Activated CD8-positive, alpha-beta memory T cell treated with anti-CD3 and anti-CD28 coated beads, Interleukin-2, amount 50 U/mL, for 48 hours (primary cell): ENCODE results near the gene RNF224.
"Not testable (repeated sequence)": the region's sequence is repeated elsewhere in the genome, so short reads cannot be mapped to it uniquely, and the experiment has no call there.

Experiments
- DNase-seq: peaks from one replicate; pipeline ENCODE4 v3.0.0-alpha.2; 2020

RNF224 gene

GRCh38 chr9:137228968-137229896 is 1.9 kb downstream of the RNF224 start:
- no peak for DNase-seq

DNA sequence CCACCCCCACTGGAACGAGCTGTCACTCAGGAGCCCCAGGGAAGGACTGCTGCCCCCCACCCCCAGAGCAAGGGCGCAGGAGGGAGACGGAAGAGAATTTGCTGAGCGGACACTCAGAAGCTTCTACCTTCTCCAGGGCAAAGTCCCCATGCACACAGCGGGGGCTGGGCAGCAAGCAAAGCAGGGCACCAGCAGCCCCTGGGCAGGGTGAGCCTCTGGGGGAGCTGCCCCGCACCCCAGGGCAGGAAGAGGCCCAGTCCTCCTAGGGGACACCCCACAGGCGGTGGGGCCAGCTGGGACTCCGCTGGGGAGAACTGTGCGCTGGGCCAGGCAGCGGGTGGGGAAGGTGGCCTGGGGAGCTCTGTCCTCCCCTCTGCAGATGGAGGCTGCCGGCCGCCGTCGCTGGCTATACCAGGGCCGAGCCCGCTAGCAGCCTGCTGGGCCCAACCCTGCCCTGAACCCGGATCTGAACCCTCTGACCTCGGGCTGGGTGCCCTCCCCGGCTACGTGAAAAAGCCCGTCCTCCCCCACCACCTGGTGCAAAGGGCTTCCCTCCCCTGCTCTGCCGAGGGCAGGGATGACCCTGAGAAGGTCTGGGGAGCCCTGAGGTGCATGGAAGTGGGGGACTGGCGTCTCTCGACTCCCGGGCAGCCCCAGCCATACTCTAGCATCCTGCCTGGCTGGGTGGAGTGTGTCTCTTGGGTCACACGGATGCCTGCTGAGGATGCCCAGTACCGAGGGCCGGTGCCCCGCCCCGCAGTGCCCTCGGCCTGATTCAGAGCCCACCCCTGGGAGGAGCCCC is 2.8 kb downstream of the RNF224 start:
- no peak for DNase-seq

- DNase-seq: no peak
These were observed 3.5 kb downstream of the RNF224 start, which contains the start of gene SLC34A3 for GRCh38 chr9:137230705-137231371. Gene SLC34A3, plus strand, starts transcription at chr9:137230901. Its CDS starts 802 bp downstream, at chr9:137231703.

DNA sequence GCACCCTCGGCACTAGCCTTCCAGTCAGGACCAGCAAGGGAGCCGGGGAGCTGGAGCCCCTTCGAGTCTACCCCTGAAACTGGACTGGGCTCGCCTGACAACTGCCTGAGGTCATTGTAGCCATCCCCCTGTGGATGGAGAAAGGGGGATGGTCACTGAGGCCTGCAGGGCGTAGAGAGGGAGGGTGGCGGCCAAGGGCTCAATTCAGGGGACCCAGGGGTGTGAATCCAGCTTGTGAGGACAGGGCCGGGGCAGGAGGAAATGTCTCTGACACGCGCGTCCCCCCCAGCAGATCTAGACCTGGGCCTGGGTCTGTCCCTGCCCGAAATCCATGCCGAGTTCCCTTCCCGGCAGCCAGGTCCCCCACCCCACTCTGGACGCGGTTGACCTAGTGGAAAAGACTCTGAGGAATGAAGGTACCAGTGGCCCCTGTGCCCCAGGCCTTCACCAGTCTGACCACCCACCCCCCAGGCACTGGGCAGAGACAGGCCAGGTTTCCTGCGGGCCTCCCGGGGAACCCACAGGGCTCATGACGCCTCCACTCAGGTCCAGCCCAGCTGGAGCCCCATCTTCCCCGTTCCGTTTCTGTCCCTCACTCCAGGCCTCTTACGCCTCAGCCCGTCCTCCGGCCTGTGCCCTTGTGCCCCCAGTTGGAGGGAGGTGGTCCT is 4.2 kb downstream of the RNF224 start:
- no peak for DNase-seq

GRCh38 chr9:137232101-137232500 is 4.8 kb downstream of the RNF224 start:
- no peak for DNase-seq

- DNase-seq: no peak
These were observed 5.2 kb downstream of the RNF224 start for GRCh38 chr9:137232510-137232909.

GRCh38 chr9:137233143-137233980 is 6.1 kb downstream of the RNF224 start:
- no peak for DNase-seq

DNA sequence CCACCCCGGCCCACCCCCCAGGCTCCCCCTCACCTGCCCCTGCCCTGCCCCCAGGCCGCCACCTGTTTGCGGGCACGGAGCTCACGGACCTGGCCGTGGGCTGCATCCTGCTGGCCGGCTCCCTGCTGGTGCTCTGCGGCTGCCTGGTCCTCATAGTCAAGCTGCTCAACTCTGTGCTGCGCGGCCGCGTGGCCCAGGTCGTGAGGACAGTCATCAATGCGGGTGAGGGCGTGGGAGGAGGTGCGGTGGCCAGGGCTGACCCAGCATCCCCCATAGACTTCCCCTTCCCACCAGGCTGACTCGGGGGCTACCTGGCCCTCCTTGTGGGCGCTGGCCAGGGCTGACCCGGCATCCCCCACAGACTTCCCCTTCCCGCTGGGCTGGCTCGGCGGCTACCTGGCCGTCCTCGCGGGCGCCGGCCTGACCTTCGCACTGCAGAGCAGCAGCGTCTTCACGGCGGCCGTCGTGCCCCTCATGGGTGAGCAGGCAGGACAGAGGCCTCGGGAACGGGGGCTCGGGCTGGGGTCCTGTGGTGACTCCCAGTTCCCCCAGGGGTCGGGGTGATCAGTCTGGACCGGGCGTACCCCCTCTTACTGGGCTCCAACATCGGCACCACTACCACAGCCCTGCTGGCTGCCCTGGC is 6.9 kb downstream of the RNF224 start:
- DNase-seq: no peak

DNA sequence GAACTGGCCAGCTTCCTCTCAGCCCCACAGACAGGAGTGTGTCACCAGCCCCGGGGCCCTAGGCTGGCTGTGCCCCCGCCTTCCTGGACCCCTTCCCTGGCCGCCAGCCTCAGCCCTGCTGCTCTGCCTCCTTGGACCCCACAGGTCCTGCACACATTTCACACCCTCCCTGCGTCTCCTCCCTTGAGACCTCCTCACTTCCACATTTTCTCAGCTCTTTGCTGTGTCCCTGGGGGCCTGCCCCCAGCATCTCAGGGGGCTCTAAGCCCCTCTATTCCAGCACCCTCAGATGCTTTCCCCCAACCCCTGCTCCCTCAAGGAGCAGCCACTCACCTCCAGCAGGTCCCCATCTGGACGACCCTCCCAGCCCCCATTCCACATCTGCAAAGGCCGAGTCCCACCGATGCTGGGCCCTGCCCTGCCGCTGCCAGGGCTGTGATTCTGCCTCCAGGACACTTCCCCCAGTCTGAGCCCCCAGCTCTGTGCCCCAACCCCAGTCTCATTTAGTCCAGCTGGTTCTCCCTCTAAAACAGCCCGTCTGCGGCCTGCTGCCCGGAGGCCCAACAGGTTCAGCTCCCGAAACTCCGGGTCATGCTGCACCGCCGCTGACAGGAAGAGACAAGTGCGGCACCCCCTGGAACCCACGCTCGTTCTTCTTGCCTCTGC is 7.6 kb downstream of the RNF224 start:
- no peak for DNase-seq

- no peak for DNase-seq
These were observed 8.3 kb downstream of the RNF224 start for GRCh38 chr9:137235424-137236237.

DNA sequence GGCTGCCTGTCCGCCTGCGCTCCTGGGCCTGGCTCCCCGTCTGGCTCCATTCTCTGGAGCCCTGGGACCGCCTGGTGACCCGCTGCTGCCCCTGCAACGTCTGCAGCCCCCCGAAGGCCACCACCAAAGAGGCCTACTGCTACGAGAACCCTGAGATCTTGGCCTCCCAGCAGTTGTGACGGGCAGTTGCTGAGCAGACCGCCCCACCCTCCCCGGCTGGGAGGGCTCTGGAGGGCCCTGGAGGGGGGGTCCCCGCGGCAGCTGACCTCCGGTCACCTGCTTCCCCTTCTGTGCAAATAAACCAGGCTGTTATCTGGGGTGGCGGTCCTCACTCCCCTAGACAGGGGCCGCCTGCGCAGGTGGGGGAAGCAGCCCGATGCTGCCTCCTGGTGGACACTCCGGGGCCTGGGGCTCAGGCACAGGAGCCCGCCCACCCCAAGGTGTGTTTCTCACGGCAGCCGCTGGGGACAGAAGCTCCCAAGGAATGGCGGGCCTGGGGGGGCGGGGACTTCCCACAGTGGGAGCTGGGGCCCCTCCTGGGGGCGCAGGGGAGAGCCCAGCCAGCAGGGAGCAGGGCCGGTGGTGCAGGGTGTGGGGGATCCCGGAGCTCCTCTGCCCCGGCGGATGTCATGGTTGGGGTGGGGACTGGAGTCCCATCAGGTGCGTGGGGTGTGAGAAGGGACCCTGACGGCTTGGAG is 9.1 kb downstream of the RNF224 start:
- DNase-seq: peak; percentile 97

DNA sequence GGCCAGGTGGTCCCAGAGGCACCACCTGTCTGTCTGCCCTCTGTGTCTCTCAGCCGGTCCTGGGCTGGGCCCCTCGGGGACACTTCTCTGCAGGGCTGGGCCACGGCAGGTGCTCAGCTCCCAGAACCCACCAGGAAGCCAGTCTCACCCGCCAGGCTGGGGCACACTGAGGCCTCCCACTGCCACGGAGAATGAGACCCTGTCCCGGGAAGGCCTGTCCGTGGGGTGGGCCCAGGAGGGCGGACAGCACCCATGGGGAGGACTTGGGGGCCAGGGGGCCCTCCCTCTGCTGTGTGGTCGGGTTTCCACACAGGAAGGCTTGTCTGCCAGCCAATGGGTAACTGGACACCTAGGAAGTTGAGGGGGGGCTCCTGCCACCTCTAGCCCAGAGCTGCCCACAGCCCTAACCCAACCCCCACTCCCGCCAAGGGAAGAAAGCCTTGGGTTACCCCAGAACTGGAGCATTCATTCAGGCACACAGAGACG is 9.7 kb downstream of the RNF224 start:
- DNase-seq: no peak

DNA sequence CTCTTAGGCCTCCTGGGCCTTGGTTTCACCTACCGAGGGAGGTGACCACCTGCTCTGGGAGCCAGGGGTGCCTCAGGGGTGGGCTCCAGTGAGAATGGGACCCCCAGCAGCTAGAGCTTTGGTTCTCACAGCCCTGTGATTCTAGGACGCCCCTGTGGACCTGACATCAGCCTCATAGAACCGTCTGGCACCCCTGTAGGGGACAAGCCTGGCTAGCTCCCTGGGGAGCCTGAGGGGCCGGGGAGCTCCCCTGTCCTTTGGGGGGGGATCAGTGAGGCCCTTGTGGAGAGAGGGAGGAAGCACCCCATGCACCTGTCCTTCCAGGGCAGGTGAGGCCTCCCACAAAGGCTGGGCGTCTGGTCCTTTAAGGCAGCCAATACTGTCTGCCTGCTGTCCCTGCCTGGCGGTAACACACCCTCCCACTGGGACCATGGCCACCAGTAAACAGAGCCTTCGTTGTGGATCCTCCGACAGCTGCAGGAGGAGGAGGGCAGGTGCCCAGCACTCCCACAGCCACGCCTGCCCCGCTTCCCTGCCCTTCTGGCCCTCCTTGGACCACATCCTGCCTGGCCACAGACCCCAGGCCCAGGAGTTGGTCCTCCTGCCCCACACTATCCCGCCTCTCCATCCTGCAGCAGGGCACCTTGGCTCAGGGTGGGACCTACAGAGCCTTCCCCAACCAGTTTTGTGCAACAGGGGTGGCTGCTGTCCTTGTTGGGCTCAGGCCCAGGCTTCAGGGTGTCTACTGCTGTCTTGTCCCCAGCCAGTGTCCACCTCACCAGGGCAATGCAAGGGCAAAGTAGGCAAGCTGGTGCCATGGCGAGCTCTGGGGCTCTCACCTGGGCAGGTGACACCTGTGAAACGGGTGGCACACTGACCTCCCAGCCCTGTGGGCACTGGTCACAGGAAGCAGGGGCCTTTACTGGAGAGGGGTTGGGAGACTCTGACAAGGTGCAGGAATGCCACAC is 10.7 kb downstream of the RNF224 start:
- no peak for DNase-seq

- DNase-seq: not testable (repeated sequence)
These were observed 12.4 kb downstream of the RNF224 start for GRCh38 chr9:137239541-137240200.

DNA sequence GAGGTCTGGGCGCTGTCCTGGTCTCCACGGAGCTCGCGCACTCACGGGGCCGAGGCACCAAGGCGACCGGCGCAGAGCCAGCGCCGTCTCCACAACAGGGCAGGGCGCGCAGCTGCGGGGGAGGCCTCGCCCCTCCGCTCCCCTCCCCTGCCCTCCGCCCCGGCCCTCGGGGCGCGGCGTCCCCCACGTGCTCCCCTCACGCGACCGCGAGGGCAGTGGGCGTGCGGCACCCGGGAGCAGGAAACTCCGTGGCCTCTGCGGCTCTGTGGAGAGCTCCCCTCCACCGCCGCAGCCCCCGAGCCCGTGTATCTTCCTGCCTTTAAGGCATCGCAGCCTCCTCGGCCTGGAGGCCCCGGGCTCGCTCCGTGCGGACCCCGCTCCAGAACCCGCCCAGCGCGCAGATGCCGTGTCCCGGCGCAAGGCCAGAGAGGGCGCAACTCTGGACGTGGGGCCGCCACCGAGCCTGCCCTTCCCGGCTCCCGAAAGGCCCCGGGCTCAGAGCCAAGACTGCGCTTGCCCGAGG is 13.1 kb downstream of the RNF224 start:
- DNase-seq: no peak

- DNase-seq: peak; percentile 97
These were observed 13.7 kb downstream of the RNF224 start, which contains the start of gene TUBB4B for GRCh38 chr9:137240841-137241489. Gene TUBB4B, plus strand, starts transcription at chr9:137241287. Its CDS starts 74 bp downstream, at chr9:137241361.
